NK-92 treated with Interleukin-12 subunit alpha and Interleukin-12 subunit beta, amount 100 ng/mL, for 24 hours (cell line): ENCODE results near the gene TTYH3.

Source experiments
- DNase-seq: peaks from one replicate; lab custom pipeline; 2025; lab: John Stamatoyannopoulos, UW

Gene TTYH3

DNA sequence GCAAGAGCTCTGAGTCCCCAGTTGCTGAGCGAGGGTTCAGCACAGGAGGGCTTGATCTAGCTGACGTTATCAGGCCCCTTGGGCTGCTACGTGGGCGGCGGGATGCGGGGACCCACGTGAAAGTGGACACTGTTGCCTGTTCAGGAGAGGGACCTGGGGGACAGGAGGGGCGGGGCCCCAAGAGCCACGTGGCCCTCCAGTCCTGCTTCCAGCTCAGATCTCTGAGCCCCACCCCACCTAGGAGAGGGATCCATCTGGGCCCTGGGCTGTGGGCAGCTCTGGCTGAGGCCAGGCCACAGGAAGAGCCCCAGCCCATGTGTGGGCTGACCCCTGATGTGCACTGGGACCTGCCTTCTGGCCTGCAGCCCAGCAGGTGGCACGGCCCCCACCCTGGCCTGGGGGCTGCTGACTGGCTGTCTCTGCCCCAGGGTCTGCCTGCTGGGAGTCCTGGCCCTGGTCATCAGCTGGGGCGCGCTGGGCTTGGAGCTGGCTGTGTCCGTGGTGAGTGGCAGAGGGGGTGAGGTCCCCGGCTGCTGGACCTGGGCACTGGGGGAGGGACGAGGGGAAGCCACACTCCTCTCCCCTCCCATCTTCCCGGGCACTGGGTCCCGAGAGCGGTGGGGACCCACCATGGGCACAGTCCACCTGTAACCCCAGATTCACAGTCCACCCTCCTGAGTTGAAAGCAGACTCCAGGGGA, 17.5 kb downstream of the TTYH3 start:
- no peak for DNase-seq

DNA sequence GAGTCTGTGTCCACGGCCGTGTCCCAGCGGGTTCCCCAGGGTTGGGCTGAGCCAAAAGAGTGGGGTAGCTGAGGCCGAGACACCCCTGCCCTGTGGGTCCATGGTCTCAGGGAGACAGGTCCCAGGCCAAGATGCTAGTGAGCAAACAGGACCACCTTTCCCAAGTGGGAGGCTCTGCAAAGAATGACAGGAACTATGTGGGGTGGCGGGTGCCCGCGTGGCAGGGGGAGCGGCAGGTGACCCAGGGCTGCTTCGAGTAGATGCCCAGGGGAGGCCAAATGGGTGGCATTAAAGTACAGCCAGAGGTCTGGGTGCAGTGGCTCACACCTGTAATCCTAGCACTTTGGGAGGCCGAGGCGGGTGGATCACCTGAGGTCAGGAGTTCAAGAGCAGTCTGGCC, 18.2 kb downstream of the TTYH3 start:
- no peak for DNase-seq

DNA sequence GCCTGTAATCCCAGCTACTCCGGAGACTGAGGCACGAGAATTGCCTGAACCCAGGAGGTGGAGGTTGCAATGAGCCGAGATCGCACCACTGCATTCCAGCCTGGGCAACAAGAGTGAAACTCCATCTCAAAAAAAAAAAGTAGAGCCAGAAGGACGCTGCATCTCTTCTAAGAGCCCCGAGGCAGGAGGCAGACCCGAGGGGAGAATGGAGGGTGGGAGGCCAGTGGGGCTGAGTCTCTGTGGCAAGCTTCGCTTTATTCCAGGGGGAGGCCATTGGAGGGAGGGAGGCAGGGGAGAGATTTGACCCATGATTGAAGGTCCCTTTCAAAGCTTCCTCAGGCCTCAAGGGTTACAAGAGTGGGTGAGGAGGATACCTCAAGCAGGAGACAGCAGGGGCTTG, 18.7 kb downstream of the TTYH3 start:
- DNase-seq, result no peak

DNA sequence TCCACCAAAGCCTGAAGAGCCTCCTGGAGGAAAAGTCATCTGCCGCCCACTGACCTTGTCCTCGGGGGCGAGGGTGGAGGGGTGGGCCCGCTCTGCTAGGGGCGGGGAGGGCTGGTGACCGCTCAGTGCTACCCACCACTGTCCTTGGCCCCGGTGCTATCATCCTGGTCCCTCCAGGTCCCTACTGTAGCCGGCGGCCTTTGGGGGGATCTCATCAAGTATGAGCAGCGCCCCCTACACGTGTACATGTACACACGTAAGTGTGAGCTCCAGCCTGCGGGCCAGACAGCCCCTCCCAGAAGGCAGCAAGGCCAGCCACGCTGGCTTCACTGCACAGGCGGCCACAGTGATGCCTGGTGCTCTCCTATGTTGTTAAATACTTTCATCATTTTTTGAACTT, 19.6 kb downstream of the TTYH3 start:
- no peak for DNase-seq

DNA sequence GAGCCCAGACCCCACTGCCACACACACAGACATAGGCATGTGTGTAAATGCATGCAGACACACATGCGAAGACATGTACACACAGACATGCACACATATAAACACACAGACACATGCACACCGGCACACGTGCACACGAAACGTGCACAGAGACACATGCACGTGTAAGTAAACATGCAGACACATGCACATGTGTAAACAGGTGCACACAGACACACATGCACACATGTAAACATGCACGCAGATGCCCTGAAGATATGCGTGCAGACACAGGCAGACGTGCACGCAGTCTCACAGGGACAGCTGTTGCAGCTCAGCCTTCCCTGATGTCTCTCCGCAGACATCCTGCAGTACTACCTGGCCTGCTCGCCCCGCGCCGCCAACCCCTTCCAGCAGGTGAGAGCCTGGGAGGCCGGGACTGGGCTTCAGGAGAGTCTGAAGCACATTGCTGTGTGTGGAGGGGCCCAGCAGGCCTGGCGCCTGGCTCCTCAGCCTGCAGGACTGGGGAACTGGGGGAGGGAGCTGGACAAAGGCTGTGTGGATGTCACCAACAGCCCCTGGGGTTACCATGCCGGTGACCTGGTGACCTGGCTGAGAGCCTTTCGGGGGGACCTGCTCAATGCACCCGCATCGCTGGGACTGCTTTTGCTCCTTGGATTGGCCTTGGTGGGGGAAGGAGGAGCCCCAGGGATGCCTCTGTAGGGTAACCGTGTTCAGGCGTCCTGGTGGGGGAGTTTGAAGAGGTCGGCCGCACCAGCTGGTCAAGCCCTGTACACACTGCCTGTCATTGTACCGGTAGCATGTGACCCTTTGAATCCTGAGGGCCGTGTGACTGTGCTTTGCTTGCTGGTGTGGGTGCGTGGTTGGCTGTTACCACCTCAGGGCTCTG, 20.3 kb downstream of the TTYH3 start:
- no peak for DNase-seq

DNA sequence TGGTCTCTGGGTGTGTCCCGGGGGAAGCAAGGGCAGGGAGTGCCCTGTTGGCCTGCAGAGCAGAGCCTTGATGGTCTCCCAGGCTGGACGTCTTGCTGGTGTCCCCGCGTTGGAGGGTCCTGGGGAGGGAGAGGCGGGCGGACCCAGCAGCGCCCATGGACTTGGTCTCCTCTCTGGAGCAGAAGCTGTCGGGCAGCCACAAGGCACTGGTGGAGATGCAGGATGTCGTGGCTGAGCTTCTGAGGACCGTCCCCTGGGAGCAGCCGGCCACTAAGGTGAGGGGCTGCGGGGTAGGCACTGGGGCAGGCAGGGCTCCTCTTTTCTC, 20.9 kb downstream of the TTYH3 start:
- no peak for DNase-seq

DNA sequence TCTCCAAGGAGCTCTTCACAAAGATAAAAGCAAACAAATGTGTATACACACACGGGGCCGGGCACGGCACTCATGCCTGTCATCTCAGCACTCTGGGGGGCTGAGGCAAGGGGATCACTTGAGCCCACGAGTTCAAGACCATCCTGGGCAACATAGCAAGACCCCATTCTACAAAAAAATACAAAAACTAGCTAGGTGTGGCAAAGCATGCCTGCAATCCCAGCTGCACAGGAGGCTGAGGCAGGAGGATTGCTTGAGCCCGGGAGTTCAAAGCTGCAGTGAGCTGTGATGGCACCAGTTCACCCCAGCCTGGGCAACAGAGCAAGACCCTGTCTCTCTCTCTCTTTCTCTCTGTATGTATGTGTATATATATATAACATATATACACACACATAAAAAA, 22.3 kb downstream of the TTYH3 start:
- no peak for DNase-seq

DNA sequence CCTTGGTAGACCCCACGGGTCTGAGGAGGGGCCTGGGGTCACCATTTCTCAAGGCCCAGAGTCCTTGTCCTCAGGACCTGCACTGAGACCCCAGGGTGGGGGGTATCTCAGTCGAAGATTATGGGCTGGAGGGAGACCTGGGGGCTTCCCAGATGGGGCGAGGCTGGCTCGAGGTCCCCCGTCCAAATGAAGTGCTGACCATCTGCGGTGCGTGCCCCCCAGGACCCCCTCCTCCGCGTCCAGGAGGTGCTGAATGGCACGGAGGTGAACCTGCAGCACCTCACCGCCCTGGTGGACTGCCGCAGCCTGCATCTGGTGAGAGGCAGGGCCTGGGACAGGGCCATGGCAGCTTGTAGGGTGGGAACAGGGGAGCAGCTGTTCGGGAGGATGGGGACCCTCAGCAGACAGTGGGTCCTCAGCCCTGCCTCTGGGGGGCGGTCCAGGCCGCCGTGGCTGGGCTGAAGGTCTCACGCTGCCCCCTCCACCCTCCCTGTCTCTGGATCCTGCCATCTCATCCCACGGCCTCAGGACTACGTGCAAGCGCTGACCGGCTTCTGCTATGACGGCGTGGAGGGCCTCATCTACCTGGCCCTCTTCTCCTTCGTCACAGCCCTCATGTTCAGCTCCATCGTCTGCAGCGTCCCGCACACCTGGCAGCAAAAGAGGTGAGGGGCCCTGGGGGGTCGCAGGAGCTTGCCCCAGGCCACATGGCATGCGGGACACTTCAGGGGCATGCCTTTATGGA, 24.3 kb downstream of the TTYH3 start:
- no peak for DNase-seq

DNA sequence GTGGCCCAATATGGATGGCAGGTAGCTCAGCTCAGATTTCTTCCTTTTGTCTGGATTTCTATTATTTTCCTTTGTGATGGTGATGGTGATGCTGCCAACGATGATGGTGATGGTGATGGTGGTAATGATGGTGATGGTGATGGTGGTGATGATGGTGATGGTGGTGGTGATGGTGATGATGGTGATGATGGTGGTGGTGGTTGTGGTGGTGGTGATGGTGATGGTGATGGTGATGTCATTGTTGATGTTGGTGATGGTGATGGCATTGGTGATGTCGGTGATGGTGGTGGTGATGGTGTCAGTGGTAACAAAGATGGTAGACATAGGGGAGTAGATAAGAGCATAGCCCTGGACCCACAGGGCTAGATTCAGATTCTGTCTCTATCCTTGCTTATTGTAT, 25.4 kb downstream of the TTYH3 start:
- DNase-seq, result no peak

DNA sequence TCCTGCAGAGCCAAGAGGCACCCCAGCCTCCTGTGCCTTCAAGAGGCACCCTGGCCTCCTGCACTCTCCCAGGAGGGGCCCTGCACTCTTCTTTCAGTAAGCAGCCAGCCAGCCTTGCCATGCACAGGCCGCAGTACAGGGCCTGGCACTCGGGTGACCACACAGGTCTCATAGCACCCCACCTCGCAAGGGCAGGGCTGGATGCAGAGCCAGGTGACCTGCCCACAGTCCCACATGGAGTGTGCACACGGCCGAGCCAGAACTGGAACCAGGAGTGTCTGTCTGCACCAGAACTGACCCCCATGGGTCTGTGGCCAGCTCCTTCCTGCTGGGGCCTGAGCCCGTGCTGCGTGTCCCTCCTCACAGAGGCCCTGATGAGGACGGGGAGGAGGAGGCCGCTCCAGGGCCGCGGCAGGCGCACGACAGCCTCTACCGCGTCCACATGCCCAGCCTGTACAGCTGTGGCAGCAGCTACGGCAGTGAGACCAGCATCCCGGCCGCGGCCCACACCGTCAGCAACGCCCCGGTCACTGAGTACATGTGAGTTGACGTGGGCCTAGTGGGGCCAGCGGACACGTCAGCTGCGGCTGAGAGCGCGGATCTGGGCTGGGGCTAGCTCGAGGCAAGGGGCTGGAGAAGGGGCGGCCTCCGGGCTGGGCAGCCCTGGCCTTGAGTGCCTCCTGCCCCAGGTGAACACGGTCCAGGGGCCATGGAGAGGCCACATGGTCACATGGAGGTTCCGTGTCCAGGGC, 26.3 kb downstream of the TTYH3 start:
- no peak for DNase-seq

DNA sequence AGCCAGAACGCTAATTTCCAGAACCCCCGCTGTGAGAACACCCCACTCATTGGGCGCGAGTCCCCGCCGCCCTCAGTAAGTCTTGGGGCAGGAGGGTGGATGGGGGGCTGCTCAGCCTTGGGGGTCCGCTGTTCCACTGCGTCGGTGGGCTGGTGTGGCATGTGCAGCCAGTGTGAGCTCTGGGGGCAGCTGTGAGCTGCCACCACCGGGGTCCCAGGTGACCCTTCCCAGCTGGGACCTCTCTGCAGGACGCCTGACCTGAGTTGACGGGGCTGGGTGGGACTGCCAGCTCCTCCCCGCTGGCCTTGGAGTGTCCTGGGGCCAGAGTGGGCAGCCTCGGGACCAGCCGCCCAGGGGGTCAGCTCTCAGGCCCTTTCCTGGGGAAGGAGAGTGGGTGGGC, 27.2 kb downstream of the TTYH3 start:
- DNase-seq, result no peak

DNA sequence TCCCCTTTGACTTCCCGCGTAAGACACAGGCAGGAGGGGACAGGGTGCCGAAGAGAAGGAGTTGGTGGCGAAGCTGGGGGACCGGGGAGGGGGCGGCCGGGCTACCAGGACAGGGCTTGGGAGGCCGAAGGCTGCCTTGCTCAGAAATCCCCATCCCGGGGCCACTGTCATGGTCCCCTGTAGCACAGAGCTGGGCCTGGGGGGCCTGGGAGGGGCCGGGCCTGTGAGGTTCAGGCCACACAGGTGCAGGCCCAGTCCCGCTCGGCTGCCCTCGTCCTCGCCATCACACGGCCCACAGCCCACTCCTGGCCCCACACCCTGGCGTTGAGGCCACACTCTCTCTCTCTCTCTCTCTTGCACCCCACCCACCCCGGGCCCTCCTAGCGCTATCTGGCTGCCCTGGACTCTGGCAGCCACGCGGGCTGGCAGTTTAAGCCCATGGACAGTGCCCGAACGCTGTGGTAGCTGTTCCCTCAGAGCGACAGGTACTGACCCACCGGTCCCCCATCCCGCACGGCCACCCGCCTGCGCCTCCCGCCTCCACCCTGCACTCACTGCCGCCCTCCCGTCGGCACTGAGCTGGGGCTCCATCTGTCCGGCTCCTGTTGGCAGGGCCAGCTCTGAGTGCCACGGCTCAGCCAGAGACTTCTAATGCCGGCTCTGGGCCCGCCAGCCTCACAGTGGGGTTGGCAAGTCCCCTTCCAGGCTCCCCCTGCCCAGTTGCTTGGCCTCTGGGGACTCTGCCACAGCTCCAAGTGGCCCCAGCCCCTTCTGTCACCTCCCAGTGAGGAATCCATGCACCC, 28.0 kb downstream of the TTYH3 start:
- DNase-seq, result no peak

DNA sequence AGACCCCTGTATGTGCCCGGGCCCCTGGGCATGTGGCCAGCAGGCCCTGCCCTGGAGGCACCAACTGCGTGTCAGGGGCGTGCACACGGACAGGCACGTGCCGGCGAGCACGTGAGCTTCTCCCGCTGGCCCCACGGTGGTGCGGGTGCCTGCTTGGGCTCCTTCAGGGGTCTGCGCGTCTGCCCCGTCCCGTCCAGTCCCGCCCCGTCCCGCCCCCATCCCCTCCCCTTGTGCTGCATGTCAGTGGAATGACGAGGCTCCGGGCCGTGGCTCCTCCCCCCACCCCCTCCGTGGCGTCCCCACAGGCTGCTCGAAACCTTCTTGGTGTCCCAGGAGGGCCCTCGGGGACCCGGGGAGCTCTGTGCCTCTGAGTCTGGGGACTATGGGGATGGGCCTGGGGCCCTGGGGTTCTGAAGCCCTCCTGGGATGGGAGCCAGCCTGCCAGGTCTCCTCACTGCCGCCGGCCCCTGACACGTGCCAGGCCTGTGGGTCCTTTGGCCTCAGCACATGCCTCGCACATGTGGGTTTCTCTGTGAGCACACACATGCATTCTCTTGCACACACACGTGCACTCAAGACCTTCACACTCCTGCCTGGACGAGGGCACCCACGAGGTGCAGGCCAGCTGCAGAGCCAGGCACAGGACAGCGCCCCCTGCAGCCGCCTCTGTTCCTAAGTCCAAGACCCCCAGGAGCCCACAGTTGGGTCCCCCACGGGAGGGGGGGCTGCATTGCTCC, 28.7 kb downstream of the TTYH3 start:
- no peak for DNase-seq

DNA sequence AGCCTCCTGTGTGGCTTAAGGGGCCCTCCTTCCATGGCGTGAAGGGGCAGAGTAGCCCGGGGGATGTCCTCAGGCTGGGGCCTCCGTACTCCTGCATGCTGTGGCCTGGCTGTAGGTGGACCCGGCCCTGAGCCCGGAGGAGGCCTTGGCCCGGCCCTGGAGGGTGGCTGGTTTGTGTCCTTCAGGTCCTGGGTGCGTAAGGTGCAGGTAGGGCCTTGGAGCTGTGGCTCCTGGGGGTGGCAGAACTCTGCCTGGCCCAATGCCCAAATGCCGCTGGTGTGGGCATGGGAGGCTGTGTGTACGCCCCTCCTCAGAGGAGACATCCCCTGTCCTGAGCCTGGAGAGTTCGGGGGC, 29.3 kb downstream of the TTYH3 start:
- DNase-seq, result no peak

DNA sequence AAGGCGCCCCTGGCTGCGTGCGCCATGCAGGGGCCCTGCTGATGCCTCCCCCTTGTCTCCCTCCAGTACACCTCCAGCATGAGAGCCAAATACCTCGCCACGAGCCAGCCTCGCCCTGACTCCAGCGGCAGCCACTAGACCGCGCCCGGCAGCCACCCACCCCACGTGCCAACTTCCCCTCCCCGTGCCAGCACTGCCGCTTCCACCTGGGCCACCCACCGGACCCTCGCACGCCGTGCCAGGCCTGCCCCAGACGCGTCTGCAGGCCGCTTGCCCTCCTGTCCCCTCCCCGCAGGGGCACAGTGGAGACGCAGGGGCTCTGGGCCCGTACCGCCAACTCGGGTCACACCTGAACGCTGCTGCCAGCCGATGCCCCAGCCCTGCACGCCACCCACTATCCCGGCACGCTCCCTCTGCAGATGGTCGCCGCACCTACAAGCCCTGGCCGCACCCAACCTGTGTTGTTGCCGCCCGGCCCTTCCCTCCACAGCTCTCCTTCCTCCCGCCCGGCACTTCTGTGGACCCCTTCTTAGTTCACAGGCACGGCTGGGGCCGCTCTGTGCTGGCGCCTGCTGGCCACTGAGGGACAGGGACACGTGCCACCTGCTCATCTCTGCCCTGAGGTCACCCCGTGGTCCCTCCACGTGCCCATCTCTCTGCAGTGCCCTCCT, 30.0 kb downstream of the TTYH3 start:
- DNase-seq, result no peak

DNA sequence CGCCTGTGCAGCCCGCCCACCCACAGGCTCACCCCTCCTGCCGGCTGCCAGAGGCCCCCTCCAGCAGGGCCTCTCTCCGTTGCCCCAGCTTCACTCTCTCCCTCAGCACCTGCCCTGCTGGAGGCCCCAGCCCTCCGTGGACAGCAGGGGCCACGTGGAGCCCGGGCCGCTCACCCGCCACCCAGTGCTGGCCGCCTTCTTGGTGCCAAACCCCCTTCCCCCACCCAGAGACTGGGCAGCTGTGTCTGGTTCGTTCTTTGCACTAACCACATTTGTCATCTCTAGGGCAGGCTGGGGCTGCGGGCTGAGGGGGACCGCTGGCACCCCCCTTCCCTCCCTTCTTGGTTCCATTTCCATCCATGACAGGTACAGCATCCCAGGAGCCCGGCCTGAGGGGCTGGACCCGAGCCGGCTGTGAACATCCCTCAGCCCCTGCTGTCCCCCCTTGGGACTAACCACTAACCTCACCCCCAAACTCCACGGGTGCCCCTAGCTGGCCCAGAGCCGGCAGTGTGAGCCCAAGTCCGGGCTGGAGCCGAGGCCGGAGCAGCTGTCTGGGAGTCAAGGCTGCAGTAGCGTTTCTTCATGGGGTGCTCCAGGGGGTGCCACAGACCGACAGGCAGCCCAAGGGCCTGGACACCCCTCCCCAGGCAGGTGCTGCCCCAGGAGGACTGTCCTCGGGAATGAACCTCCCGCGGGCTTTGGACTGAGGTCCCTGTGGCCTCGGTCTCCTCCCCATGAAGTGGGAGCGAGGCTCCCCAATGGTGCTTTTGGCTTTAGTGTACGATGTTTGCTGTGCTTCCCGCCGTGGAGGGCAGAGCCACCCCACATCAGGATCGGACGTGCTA, 30.7 kb downstream of the TTYH3 start:
- no peak for DNase-seq

DNA sequence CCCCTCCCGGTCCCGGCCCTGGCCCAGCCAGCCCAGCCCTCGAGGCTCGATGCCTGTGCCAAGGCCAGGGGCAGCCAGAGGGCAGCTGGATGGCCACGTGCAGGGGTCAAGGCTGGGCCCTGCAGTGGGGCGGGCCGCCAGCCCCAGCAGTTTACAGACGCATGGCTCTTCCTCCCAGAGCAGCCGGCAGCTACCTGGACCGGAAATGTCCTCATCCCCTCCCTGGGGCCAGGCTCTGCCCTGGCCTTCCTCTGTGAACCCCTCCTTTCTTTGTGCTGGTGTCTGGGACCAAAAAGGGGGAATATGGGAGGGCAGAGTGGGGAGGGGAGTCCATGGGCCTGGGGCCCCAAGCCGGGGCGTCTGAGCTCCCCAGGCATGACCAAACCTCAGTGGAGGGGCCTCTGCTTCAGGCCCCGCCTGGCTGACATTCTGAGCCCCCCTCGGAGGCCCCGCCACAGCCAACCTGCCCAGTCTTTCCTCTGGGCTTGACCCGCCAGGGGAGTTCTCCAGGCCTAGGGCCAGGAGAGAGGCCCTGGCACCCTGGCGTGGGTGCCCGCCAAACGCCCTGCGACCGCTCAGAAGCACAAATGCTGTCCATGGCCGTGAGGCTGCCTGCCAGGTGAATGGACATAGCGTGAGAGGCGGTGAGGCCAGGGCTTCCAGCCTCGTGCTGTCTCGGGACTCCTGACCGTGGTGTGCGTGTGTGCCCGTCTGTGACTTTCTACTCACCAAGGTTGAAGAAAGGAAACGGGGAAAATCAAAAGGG, 31.5 kb downstream of the TTYH3 start:
- DNase-seq, result no peak

DNA sequence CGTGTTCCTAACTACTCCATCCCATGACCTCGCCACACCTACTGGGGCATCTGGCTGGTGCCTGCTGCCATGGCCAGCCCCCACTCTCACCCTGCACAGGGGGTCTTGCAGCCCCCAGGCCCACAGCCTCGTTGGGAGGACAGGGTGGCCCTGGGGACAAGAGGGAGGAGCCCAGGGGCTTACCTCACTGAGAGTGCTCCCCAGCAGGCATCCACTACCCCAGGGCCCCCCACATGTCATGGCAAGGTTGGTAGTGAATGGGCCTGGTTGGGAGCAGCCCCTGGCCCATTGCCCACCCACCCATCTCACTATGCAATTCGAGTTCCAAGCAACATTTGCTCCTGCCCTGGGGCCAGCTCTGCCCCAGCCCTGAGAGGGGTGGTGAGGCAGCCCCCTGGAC, 32.2 kb downstream of the TTYH3 start:
- no peak for DNase-seq

DNA sequence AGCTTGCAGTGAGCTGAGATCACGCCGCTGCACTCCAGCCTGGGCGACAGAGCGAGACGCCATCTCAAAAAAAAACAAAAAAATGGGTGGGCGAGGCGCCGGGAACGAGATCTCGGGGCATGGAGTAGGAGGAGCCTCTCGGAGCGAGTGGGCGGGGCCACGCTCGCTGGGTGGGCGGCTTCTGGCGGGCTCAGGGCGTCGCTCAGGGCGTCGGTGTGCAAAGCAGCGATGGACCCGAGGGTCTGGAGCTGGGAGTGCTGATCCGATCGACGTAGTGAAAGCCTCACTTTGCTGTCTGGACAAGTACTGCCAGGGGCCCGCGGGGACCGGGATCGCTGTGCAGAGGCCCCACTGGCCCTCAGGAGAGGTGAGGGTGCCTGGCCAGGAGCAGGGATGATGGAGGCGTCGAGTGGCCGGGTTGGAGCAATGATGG, 33.6 kb downstream of the TTYH3 start:
- DNase-seq, result no peak
